ENCODE results near the gene ZNF799.

The ZNF799 gene

DNA sequence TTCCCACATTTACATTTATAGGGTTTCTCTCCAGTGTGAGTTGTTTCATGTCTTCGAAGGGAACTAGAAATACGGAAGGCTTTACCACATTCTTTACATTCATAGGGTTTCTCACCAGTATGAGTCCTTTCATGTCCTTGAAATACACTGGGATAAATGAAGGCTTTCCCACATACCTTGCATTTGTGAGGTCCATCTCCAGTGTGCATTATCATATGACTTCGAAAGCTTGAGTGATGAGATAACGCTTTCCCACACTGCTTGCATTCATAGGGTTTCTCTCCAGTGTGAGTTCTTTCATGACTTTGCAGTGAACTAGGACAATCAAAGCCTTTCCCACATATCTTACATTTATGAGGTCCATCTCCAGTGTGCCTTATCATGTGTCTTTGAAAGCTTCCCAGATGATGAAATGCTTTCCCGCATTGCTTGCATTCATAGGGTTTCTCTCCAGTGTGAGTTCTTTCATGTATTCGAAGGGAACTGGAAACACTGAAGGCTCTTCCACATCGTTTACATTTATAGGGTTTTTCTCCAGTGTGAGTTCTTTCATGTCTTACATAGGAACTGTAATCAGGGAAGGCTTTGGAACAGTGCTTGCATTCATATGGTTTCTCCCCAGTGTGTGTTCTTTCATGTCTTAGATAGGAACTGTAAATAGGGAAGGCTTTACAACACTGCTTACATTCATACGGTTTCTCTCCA is 50.7 kb downstream of the ZNF799 start:
- in situ Hi-C loops (cut with MboI; ENCODE audit: low sequenced_read_pairs, unreplicated experiment): no loop called here
- no peak for DNase-seq (ENCODE audit: low spot score)
- TF ChIP-seq, protein P1, sequence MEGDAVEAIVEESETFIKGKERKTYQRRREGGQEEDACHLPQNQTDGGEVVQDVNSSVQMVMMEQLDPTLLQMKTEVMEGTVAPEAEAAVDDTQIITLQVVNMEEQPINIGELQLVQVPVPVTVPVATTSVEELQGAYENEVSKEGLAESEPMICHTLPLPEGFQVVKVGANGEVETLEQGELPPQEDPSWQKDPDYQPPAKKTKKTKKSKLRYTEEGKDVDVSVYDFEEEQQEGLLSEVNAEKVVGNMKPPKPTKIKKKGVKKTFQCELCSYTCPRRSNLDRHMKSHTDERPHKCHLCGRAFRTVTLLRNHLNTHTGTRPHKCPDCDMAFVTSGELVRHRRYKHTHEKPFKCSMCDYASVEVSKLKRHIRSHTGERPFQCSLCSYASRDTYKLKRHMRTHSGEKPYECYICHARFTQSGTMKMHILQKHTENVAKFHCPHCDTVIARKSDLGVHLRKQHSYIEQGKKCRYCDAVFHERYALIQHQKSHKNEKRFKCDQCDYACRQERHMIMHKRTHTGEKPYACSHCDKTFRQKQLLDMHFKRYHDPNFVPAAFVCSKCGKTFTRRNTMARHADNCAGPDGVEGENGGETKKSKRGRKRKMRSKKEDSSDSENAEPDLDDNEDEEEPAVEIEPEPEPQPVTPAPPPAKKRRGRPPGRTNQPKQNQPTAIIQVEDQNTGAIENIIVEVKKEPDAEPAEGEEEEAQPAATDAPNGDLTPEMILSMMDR (IDR thresholded peaks at IDR 0.05; ENCODE audit: borderline replicate concordance, control extremely low read depth, extremely low read depth, insufficient read depth, missing control alignments): no peak

DNA sequence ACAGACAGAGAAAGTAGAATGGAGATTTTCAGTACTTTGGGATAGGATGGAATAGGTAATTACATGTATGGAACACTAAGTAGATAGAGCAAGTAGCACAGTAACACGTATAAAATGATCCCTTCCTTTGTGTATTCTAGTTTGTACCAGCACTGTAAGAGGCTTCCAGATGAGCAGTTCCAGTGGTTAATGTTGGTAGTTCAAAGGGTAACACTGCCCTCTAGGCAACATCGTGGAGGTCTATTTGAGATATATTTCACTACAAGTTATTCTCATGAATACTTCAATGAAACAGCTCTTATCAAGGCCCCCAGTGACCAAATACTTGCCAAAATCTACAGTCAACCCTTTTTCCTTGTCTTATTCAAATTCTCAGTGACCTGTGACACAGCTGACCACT is 54.2 kb downstream of the ZNF799 start:
- in situ Hi-C loops (cut with MboI; ENCODE audit: low sequenced_read_pairs, unreplicated experiment): no loop called here
- TF ChIP-seq, protein P1 (IDR thresholded peaks at IDR 0.05; ENCODE audit: borderline replicate concordance, control extremely low read depth, extremely low read depth, insufficient read depth, missing control alignments): no peak
- DNase-seq (ENCODE audit: low spot score): no peak

DNA sequence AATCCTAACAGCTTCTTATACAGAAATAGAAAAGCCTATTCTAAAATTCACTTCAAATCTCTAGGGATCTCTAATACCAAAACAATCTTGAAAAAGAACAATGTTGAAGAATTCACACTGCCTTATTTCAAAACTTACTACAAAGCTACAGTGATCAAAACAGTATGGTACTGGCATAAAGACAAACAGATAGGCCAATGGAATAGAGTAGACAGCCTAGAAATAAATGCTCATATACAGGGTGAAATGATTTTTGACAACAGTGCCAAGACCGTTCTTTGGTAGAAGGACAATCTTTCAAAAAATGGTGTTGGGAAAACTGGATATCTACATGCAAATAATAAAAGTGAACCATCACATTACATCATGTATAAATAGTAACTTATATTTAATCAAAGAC is 55.9 kb downstream of the ZNF799 start:
- in situ Hi-C loops (cut with MboI; ENCODE audit: low sequenced_read_pairs, unreplicated experiment): no loop called here
- TF ChIP-seq, protein P1 (IDR thresholded peaks at IDR 0.05; ENCODE audit: borderline replicate concordance, control extremely low read depth, extremely low read depth, insufficient read depth, missing control alignments): no peak
- DNase-seq (ENCODE audit: low spot score): no peak
